Esophagus squamous epithelium (tissue), 5 donors: ENCODE measurements around the gene MRPL55. TPM values are rescaled to one million over a fixed set of nuclear protein-coding genes. Genes with fewer than 3 reads are reported as not detected.

Experiments used
- DNase-seq: peaks from one replicate; lab custom pipeline; 2025; lab: John Stamatoyannopoulos, UW
- H3K27ac ChIP-seq, 4 donors: fragments of 200-600 bp; sonication (generic); one replicate each; pipeline ENCODE4 v1.5.1; 2016 to 2019; ENCODE audit warnings: mild to moderate bottlenecking in 1 of 4
- H3K27me3 ChIP-seq, 4 donors: fragments of 200-600 bp; sonication (generic); 1 replicate in 3 of 4; 2 replicates in 1 of 4; pipeline versions ENCODE4 v1.5.1 to v1.6.0; 2017 to 2021; ENCODE audit warnings: antibody characterized with exemption in 1 of 4
- H3K36me3 ChIP-seq, 3 donors: fragments of 200-600 bp; sonication (generic); one replicate each; pipeline ENCODE4 v1.5.1; 2016 to 2019
- H3K4me1 ChIP-seq, 3 donors: fragments of 200-600 bp; sonication (generic); one replicate each; pipeline ENCODE4 v1.5.1; 2017 to 2019
- H3K4me3 ChIP-seq, 4 donors: fragments of 200-600 bp; sonication (generic); 1 replicate in 3 of 4; 2 replicates in 1 of 4; pipeline ENCODE4 v1.5.1; 2016 to 2019; ENCODE audit warnings: mild to moderate bottlenecking in 2 of 4, moderate library complexity in 1 of 4
- H3K9me3 ChIP-seq, 3 donors: fragments of 200-600 bp; sonication (generic); one replicate each; pipeline ENCODE4 v1.5.1; 2016 to 2019
- CTCF ChIP-seq, 6 experiments: fragments of 450-650 bp in 4 of 6; fragments of 200-600 bp in 2 of 6; sonication (generic) in 2 of 6; IDR thresholded peaks; one replicate each; pipeline ENCODE4 v1.5.1; 2016 to 2019; ENCODE audit warnings: antibody characterized with exemption in 6 of 6, mild to moderate bottlenecking in 4 of 6, moderate library complexity in 4 of 6
- POLR2A ChIP-seq, 4 donors: fragments of 450-650 bp; IDR thresholded peaks; one replicate each; pipeline ENCODE4 v1.6.1; 2017; ENCODE audit warnings: antibody characterized with exemption in 4 of 4, mild to moderate bottlenecking in 4 of 4, moderate library complexity in 3 of 4
- WGBS, 2 donors: methylation state at CpG; one replicate each; pipeline ENCODE4 v1.1.5; 2018; 5-methylcytosine and 5-hydroxymethylcytosine counted together
- intact Hi-C: fragments of 100-400 bp; cut with DNase I; formaldehyde crosslinking; loops from one replicate; pipeline ENCODE4 v1.15.0; 2022
- total RNA-seq, 4 donors: library from RNA; depleted of rRNA; stranded (reverse); fragments of >200 nt; gene quantifications; one replicate each; pipeline ENCODE4 v1.1.0, GENCODE V29; 2016
- donor health status: DM: yes; HTN: yes; CAD: no.

The MRPL55 gene
- total RNA-seq, 4 donors from 2014 or later = 33.8 to 62.2 (median 51.2) TPM

GRCh38 chr1:228060458-228061190 lies 48.5 kb downstream of the MRPL55 start:
- Histone ChIP-seq H3K36me3 (no peaks in the 10 kb centered on the region), H3K9me3 (peaks cover 0 to 6% (median 0%) of the 10 kb centered on the region in 3 donors), H3K27me3 (peaks cover 0 to 82% (median 26%) of the 10 kb centered on the region in 4 donors), H3K27ac (peak overlapping the region in 2 of 4 donors; percentile 39 to 49), H3K4me1 (peaks cover 8 to 34% (median 12%) of the 10 kb centered on the region in 3 donors), H3K4me3 (peak overlapping the region; percentile 6 to 52 (median 38))
- 28 to 63% methylated on average over 6 to 9 of the region's 34 CpGs for WGBS, 2 donors
- intact Hi-C loops = no loop called here
- DNase-seq = no peak
- no peak for TF ChIP-seq POLR2A (IDR thresholded peaks at IDR 0.05)
- no peak for TF ChIP-seq CTCF (IDR thresholded peaks at IDR 0.05)

GRCh38 chr1:228059634-228060457 lies 49.3 kb downstream of the MRPL55 start:
- H3K27me3 ChIP-seq = peaks cover 0 to 77% (median 24%) of the 10 kb centered on the region in 4 donors
- peaks cover 0 to 6% (median 0%) of the 10 kb centered on the region in 3 donors for H3K9me3 ChIP-seq
- no peak for DNase-seq
- peak overlapping the region; percentile 6 to 52 (median 38) for H3K4me3 ChIP-seq
- H3K4me1 ChIP-seq = peaks cover 8 to 34% (median 12%) of the 10 kb centered on the region in 3 donors
- no peaks in the 10 kb centered on the region for H3K36me3 ChIP-seq
- no peak for TF ChIP-seq CTCF (IDR thresholded peaks at IDR 0.05)
- no peak for TF ChIP-seq POLR2A (IDR thresholded peaks at IDR 0.05)
- 0% methylated on average over 1 of the region's 33 CpGs; no CpG with 5 or more reads in 1 of the 2 donors for WGBS, 2 donors
- H3K27ac ChIP-seq = peak overlapping the region in 2 of 4 donors; percentile 39 to 49
- intact Hi-C loops = no loop called here

- peaks cover 0 to 70% (median 20%) of the 10 kb centered on the region in 4 donors for H3K27me3 ChIP-seq
- intact Hi-C loops = no loop called here
- no peak for DNase-seq
Measured at GRCh38 chr1:228058949-228059633, 50.0 kb downstream of the MRPL55 start.

More at GRCh38 chr1:228058949-228059633, 50.0 kb downstream of the MRPL55 start:
- H3K4me1 ChIP-seq = peaks cover 8 to 34% (median 12%) of the 10 kb centered on the region in 3 donors
- peak overlapping the region; percentile 6 to 52 (median 38) for H3K4me3 ChIP-seq
- WGBS, 2 donors = 50 to 70% methylated on average over 13 of the region's 66 CpGs
- no peaks in the 10 kb centered on the region for H3K36me3 ChIP-seq
- peaks cover 0 to 6% (median 0%) of the 10 kb centered on the region in 3 donors for H3K9me3 ChIP-seq
- peak overlapping the region in 1 of 4 donors; percentile 17 for H3K27ac ChIP-seq
- TF ChIP-seq CTCF (IDR thresholded peaks at IDR 0.05) (no peak), POLR2A (IDR thresholded peaks at IDR 0.05) (no peak)
